Muscle layer of colon (tissue), 2 donors: ENCODE data around the gene ZNF224.

Source experiments
- H3K27ac ChIP-seq: one replicate; pipeline ENCODE4 v1.7.0; 2013; ENCODE audit warnings: low read depth, mild to moderate bottlenecking, low read length, moderate library complexity
- H3K27me3 ChIP-seq, 2 donors: one replicate each; pipeline ENCODE4 v1.7.0; 2013; ENCODE audit warnings: low read length in 2 of 2, mild to moderate bottlenecking in 2 of 2; ENCODE audit not compliant: insufficient read depth in 2 of 2, control insufficient read depth in 1 of 2
- H3K36me3 ChIP-seq: one replicate; pipeline ENCODE4 v1.7.0; 2013; ENCODE audit warnings: mild to moderate bottlenecking, low read length; ENCODE audit not compliant: insufficient read depth
- H3K4me1 ChIP-seq: one replicate; pipeline ENCODE4 v1.7.0; 2013; ENCODE audit warnings: mild to moderate bottlenecking, low read length; ENCODE audit not compliant: insufficient read depth
- H3K4me3 ChIP-seq, 2 donors: one replicate each; pipeline ENCODE4 v1.7.0; 2013; ENCODE audit warnings: low read length in 2 of 2, low read depth in 1 of 2, mild to moderate bottlenecking in 1 of 2, moderate library complexity in 1 of 2
- H3K9ac ChIP-seq: one replicate; pipeline ENCODE4 v1.7.0; 2013; ENCODE audit warnings: low read length
- H3K9me3 ChIP-seq: one replicate; pipeline ENCODE4 v1.7.0; 2013; ENCODE audit warnings: mild to moderate bottlenecking, low read length
- donor health status: abdominal sarcoma.
- donor health status: Adenocarcinoma of cecum.

The ZNF224 gene

GRCh38 chr19:44141191-44142058, 47.3 kb downstream of the ZNF224 start, which contains the start of gene ZNF234:
Gene ZNF234 (plus strand): TSS chr19:44141554. CDS start chr19:44144633, 3,079 bp downstream.
- H3K36me3 ChIP-seq, result peaks cover 18% of the 10 kb centered on the region

GRCh38 chr19:44142059-44142433, 47.9 kb downstream of the ZNF224 start:
- peak overlapping the region; percentile 78 for H3K27ac ChIP-seq
- H3K4me3 ChIP-seq, result peak overlapping the region; percentile 80 to 94
- no peaks in the 10 kb centered on the region for H3K9me3 ChIP-seq
- H3K9ac ChIP-seq, result peak overlapping the region; percentile 63
- H3K4me1 ChIP-seq, result peaks cover 14% of the 10 kb centered on the region
- peaks cover 18% of the 10 kb centered on the region for H3K36me3 ChIP-seq
- H3K27me3 ChIP-seq, result no peaks in the 10 kb centered on the region

More at GRCh38 chr19:44141191-44142058, 47.3 kb downstream of the ZNF224 start, which contains the start of gene ZNF234:
- Histone ChIP-seq H3K4me1 (peaks cover 14% of the 10 kb centered on the region), H3K27ac (peak within 1 kb of the TSS; percentile 78), H3K4me3 (peak within 1 kb of the TSS; percentile 80 to 94), H3K9me3 (no peaks in the 10 kb centered on the region), H3K27me3 (no peaks in the 10 kb centered on the region), H3K9ac (peak within 1 kb of the TSS; percentile 63)

- Histone ChIP-seq H3K27me3 (no peaks in the 10 kb centered on the region), H3K9ac (no peak overlapping the region), H3K4me1 (no peaks in the 10 kb centered on the region), H3K9me3 (peaks cover 42% of the 10 kb centered on the region), H3K27ac (no peak overlapping the region), H3K36me3 (peaks cover 76% of the 10 kb centered on the region), H3K4me3 (peak overlapping the region in 1 of 2 donors; percentile 27)
These were observed 55.6 kb downstream of the ZNF224 start for GRCh38 chr19:44149776-44150175.

- H3K9me3 ChIP-seq, result peaks cover 49% of the 10 kb centered on the region
These were observed 57.3 kb downstream of the ZNF224 start for GRCh38 chr19:44151491-44151890.

GRCh38 chr19:44156475-44156874, 62.3 kb downstream of the ZNF224 start:
- Histone ChIP-seq H3K9ac (no peak overlapping the region), H3K4me3 (peak overlapping the region; percentile 1 to 12), H3K27me3 (no peaks in the 10 kb centered on the region), H3K27ac (no peak overlapping the region), H3K9me3 (peaks cover 57% of the 10 kb centered on the region), H3K36me3 (peaks cover 47% of the 10 kb centered on the region), H3K4me1 (no peaks in the 10 kb centered on the region)

More at GRCh38 chr19:44151491-44151890, 57.3 kb downstream of the ZNF224 start:
- no peaks in the 10 kb centered on the region for H3K27me3 ChIP-seq
- H3K4me3 ChIP-seq, result peak overlapping the region in 1 of 2 donors; percentile 7
- H3K36me3 ChIP-seq, result peaks cover 70% of the 10 kb centered on the region
- H3K27ac ChIP-seq, result no peak overlapping the region
- H3K4me1 ChIP-seq, result no peaks in the 10 kb centered on the region
- no peak overlapping the region for H3K9ac ChIP-seq
